Cardiac muscle cell (in vitro differentiated cells and primary cell): ENCODE measurements around the gene CHPF2. TPM values are rescaled to one million over a fixed set of nuclear protein-coding genes. Genes with fewer than 3 reads are reported as not detected.
A peak's percentile ranks its signal among the peaks of the same experiment; 100 is the strongest.

Experiments
- DNase-seq, 2 donors: peaks; one replicate each; pipeline versions ENCODE4 v3.0.0 to v3.0.0-alpha.2; 2010 to 2017; ENCODE audit warnings: low read depth in 1 of 2, low spot score in 1 of 2
- H3K27ac ChIP-seq: fragments of 200-600 bp; sonication (generic); 2 replicates; pipeline ENCODE4 v1.5.1; 2016
- H3K27me3 ChIP-seq: fragments of 200-600 bp; sonication (generic); 2 replicates; pipeline ENCODE4 v1.6.0; 2016; ENCODE audit warnings: control low read depth
- H3K36me3 ChIP-seq: fragments of 200-600 bp; sonication (generic); 2 replicates; pipeline ENCODE4 v1.5.1; 2016; ENCODE audit warnings: control low read depth
- H3K4me1 ChIP-seq: fragments of 200-600 bp; sonication (generic); 2 replicates; pipeline ENCODE4 v1.8.1; 2017; ENCODE audit warnings: low read depth, mild to moderate bottlenecking, mixed run types
- H3K4me3 ChIP-seq: fragments of 200-600 bp; sonication (generic); 2 replicates; pipeline ENCODE4 v1.5.1; 2016; ENCODE audit warnings: mild to moderate bottlenecking
- H3K9me3 ChIP-seq: fragments of 200-600 bp; sonication (generic); 2 replicates; pipeline ENCODE4 v1.5.1; 2017; ENCODE audit warnings: low read depth, mild to moderate bottlenecking, control low read depth
- polyA plus RNA-seq: library from polyadenylated mRNA; unstranded; fragments of >200 nt; fragmentation: Nextera tagmentation; extraction: Ambion mirVana; gene quantifications from 2 replicates; pipeline ENCODE4 v1.2.1, GENCODE V29; 2016
- total RNA-seq: library from RNA; depleted of rRNA; stranded (reverse); fragments of >200 nt; gene quantifications from 2 replicates; pipeline ENCODE4 v1.2.3, GENCODE V29; 2016
- TF ChIP-seq, protein P1 (sequence below): IDR thresholded peaks from 2 replicates; pipeline ENCODE4 v1.5.1; 2012; ENCODE audit warnings: low read depth, mild to moderate bottlenecking, low read length

The CHPF2 gene
- total and polyA plus RNA-seq, 2 experiments from 2014 or later, result 31.7 to 37.0 TPM

DNA sequence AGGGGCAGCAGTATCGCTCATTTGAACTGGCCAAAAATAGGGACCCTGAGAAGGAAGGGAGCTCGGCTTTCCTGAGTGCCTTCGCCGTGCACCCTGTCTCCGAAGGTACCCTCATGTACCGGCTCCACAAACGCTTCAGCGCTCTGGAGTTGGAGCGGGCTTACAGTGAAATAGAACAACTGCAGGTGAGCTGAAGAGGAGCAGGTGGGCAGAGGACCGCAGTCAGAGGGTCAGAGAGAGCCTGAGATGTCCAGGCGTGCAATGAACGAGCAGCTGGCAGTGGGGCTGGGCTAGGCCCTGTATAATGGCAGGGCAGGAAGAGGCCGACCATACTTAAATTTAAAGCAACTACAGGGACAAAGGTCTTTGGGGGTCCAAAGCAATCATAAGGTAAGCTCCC lies 4.1 kb downstream of the CHPF2 start:
- TF ChIP-seq, protein P1, sequence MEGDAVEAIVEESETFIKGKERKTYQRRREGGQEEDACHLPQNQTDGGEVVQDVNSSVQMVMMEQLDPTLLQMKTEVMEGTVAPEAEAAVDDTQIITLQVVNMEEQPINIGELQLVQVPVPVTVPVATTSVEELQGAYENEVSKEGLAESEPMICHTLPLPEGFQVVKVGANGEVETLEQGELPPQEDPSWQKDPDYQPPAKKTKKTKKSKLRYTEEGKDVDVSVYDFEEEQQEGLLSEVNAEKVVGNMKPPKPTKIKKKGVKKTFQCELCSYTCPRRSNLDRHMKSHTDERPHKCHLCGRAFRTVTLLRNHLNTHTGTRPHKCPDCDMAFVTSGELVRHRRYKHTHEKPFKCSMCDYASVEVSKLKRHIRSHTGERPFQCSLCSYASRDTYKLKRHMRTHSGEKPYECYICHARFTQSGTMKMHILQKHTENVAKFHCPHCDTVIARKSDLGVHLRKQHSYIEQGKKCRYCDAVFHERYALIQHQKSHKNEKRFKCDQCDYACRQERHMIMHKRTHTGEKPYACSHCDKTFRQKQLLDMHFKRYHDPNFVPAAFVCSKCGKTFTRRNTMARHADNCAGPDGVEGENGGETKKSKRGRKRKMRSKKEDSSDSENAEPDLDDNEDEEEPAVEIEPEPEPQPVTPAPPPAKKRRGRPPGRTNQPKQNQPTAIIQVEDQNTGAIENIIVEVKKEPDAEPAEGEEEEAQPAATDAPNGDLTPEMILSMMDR, result no peak
- Histone ChIP-seq H3K27ac (no peak overlapping the region), H3K4me3 (no peak overlapping the region), H3K36me3 (peaks cover 43% of the 10 kb centered on the region), H3K9me3 (no peaks in the 10 kb centered on the region), H3K27me3 (no peaks in the 10 kb centered on the region), H3K4me1 (peaks cover 4% of the 10 kb centered on the region)
- DNase-seq, result no peak

DNA sequence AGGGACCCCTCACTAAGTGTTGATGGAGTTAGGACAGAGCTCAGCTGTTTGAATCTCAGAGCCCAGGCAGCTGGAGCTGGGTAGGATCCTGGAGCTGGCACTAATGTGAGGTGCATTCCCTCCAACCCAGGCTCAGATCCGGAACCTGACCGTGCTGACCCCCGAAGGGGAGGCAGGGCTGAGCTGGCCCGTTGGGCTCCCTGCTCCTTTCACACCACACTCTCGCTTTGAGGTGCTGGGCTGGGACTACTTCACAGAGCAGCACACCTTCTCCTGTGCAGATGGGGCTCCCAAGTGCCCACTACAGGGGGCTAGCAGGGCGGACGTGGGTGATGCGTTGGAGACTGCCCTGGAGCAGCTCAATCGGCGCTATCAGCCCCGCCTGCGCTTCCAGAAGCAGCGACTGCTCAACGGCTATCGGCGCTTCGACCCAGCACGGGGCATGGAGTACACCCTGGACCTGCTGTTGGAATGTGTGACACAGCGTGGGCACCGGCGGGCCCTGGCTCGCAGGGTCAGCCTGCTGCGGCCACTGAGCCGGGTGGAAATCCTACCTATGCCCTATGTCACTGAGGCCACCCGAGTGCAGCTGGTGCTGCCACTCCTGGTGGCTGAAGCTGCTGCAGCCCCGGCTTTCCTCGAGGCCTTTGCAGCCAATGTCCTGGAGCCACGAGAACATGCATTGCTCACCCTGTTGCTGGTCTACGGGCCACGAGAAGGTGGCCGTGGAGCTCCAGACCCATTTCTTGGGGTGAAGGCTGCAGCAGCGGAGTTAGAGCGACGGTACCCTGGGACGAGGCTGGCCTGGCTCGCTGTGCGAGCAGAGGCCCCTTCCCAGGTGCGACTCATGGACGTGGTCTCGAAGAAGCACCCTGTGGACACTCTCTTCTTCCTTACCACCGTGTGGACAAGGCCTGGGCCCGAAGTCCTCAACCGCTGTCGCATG lies 5.2 kb downstream of the CHPF2 start:
- H3K27ac ChIP-seq, result peak overlapping the region; percentile 52
- H3K4me3 ChIP-seq, result no peak overlapping the region
- no peaks in the 10 kb centered on the region for H3K9me3 ChIP-seq
- H3K36me3 ChIP-seq, result peaks cover 53% of the 10 kb centered on the region
- H3K4me1 ChIP-seq, result peaks cover 4% of the 10 kb centered on the region
- TF ChIP-seq, protein P1, result no peak
- no peak for DNase-seq
- no peaks in the 10 kb centered on the region for H3K27me3 ChIP-seq

DNA sequence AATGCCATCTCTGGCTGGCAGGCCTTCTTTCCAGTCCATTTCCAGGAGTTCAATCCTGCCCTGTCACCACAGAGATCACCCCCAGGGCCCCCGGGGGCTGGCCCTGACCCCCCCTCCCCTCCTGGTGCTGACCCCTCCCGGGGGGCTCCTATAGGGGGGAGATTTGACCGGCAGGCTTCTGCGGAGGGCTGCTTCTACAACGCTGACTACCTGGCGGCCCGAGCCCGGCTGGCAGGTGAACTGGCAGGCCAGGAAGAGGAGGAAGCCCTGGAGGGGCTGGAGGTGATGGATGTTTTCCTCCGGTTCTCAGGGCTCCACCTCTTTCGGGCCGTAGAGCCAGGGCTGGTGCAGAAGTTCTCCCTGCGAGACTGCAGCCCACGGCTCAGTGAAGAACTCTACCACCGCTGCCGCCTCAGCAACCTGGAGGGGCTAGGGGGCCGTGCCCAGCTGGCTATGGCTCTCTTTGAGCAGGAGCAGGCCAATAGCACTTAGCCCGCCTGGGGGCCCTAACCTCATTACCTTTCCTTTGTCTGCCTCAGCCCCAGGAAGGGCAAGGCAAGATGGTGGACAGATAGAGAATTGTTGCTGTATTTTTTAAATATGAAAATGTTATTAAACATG lies 6.0 kb downstream of the CHPF2 start:
- no peak overlapping the region for H3K4me3 ChIP-seq
- DNase-seq, result no peak
- H3K4me1 ChIP-seq, result peaks cover 3% of the 10 kb centered on the region
- H3K27me3 ChIP-seq, result no peaks in the 10 kb centered on the region
- TF ChIP-seq, protein P1, result no peak
- peaks cover 60% of the 10 kb centered on the region for H3K36me3 ChIP-seq
- H3K9me3 ChIP-seq, result no peaks in the 10 kb centered on the region
- H3K27ac ChIP-seq, result peak overlapping the region; percentile 52

DNA sequence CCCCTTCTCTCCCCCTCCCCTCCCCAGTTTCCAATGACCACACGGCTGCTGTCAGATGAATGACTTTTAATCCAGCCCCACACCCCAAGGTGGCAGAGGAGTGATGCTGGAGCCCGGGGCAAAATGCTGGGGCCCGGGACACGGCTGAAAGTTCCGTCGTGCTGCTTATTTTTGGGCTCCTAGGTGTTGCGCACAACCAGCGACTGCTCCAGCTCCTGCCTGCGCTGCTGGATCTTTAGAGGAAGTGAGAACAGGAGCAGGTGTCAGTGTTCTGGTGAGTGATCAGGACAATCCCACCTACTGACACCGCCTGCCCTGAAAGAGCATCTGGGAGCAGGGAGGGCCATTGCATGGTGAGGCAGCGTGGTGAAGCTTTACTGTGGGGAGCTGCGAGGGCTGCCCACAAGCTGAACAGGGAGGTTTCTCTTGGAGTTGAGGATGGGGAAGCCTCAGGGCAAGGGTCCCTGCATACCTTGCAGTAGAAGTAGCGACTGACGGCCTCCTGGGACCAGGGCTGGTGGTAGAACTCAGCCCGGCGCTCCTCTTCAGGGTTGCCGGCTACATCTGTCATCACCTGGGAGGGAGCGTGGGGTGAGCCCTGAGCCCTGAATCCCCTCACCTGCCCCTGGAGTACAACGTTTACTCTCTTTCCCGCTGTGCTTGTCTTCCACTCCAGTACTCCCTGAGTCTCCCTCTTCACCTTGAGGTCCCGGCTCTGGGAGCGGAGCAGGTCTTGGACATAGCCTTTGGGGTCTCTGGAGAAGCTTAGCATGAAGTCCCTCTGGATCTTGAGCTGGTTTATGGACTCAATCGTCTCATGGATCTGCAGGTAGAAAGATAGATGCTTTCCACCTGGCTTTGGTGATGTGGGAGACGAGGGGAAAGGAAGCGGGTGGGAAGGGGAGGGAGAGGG lies 6.9 kb downstream of the CHPF2 start:
- H3K36me3 ChIP-seq, result peaks cover 60% of the 10 kb centered on the region
- H3K27ac ChIP-seq, result no peak overlapping the region
- DNase-seq, result no peak
- no peaks in the 10 kb centered on the region for H3K4me1 ChIP-seq
- H3K4me3 ChIP-seq, result no peak overlapping the region
- TF ChIP-seq, protein P1, result no peak
- H3K27me3 ChIP-seq, result no peaks in the 10 kb centered on the region
- no peaks in the 10 kb centered on the region for H3K9me3 ChIP-seq

DNA sequence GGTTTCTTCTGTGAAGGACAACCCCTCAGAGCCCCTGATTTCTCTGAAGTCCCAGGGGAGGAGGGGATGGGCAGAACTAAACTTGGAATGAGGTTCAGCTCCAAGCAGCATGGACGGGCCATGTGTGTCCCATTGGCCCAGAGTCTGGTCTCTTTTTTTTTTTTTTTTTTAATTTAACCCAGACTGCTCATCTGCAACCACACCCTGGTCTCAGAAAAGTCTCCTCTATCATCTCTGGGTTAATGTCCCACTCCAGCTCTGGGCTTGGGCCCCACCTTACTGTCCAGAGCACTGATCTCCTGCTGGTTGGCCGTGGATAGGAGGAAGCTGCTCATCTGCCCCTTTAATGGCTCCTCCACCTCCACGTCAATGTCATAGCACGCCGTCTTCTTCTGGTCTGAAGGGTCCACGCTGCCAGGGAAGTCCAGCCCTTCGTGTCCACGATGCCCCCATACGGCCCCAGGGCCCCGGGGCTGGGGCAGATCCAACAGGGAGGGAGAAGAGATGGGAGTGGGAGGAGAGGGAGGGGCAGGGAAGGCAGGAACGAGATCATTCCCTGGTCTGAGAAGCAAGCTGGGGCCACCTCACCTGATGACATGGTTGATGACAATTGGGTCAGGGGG lies 7.7 kb downstream of the CHPF2 start:
- Histone ChIP-seq H3K27ac (peak overlapping the region; percentile 9), H3K4me1 (peaks cover 6% of the 10 kb centered on the region), H3K9me3 (no peaks in the 10 kb centered on the region), H3K36me3 (peaks cover 60% of the 10 kb centered on the region), H3K27me3 (no peaks in the 10 kb centered on the region), H3K4me3 (no peak overlapping the region)
- TF ChIP-seq, protein P1, result no peak
- no peak for DNase-seq
